GM12801 (cell line): ENCODE measurements around the gene DPP6.

Source experiments
- TF ChIP-seq, protein P1 (sequence below): IDR thresholded peaks from one replicate; pipeline ENCODE4 v1.5.1; 2011; ENCODE audit warnings: control low read depth; ENCODE audit not compliant: insufficient read length; ENCODE audit errors: extremely low read depth

DPP6 gene

GRCh38 chr7:154853063-154853726, 801.0 kb downstream of the DPP6 start:
- TF ChIP-seq, protein P1, sequence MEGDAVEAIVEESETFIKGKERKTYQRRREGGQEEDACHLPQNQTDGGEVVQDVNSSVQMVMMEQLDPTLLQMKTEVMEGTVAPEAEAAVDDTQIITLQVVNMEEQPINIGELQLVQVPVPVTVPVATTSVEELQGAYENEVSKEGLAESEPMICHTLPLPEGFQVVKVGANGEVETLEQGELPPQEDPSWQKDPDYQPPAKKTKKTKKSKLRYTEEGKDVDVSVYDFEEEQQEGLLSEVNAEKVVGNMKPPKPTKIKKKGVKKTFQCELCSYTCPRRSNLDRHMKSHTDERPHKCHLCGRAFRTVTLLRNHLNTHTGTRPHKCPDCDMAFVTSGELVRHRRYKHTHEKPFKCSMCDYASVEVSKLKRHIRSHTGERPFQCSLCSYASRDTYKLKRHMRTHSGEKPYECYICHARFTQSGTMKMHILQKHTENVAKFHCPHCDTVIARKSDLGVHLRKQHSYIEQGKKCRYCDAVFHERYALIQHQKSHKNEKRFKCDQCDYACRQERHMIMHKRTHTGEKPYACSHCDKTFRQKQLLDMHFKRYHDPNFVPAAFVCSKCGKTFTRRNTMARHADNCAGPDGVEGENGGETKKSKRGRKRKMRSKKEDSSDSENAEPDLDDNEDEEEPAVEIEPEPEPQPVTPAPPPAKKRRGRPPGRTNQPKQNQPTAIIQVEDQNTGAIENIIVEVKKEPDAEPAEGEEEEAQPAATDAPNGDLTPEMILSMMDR = no peak

GRCh38 chr7:154853727-154854095, 801.5 kb downstream of the DPP6 start:
- TF ChIP-seq, protein P1 = no peak

DNA sequence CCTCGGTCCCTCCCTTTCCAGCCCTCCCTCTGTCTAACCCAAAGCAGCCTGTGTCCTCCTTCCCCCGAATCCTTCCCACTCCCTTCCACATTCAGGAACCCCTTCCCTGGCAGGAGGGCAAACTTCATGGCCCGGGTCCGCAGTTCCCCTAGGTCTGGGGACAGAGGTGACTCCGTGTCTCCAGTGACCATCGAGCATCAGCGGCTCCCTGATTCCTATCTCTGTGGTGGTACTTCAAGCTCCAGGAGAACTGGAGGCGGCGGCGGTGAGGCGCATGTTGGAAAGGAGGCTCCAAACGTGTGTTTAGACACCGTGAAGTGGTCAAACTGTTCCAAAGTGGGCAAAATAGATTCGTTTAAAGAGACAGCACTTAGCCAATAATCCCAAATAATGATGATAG, 802.6 kb downstream of the DPP6 start:
- TF ChIP-seq, protein P1 = no peak

DNA sequence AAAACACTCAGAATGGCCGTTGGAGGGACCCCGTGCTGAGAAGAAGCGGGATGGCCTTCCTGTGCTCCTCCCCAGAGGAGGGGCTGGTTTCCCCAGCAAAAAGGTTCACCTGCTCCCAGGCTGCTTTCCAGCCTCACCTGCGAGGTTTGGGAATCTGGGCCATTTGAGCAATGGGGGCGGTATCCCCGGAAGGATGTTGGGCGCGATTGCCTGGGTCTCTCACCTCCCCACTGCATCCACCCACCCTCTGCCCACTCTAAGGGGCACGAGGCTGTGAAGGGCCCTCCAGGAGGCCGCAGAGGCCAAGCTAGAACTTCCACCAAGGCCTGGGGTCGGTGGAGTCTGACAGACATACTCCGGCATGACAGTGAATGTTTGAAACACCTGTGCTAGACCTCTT, 803.2 kb downstream of the DPP6 start:
- TF ChIP-seq, protein P1 = no peak

GRCh38 chr7:154856733-154857132, 804.5 kb downstream of the DPP6 start:
- TF ChIP-seq, protein P1 = no peak

- TF ChIP-seq, protein P1 = no peak
Measured at GRCh38 chr7:154857240-154857639, 805.0 kb downstream of the DPP6 start.

- TF ChIP-seq, protein P1 = no peak
Measured at GRCh38 chr7:154857728-154858681, 805.8 kb downstream of the DPP6 start.
